NT2/D1 (cell line): ENCODE data around the gene SWI5.

Experiments used
- DNase-seq: peaks from one replicate; pipeline ENCODE4 v3.0.0-alpha.2; 2011; ENCODE audit warnings: low read depth, low spot score
- H3K27me3 ChIP-seq: 2 replicates; pipeline ENCODE4 v1.6.0; 2011; ENCODE audit warnings: mild to moderate bottlenecking; ENCODE audit not compliant: insufficient read length, insufficient read depth
- H3K36me3 ChIP-seq: 2 replicates; pipeline ENCODE4 v1.6.1; 2011; ENCODE audit warnings: mild to moderate bottlenecking, low read length, mixed read lengths; ENCODE audit not compliant: insufficient read depth, insufficient read length
- H3K4me1 ChIP-seq: 2 replicates; pipeline ENCODE4 v1.5.1; 2011; ENCODE audit not compliant: insufficient read depth, insufficient read length
- H3K4me3 ChIP-seq: 2 replicates; pipeline ENCODE4 v1.5.1; 2011; ENCODE audit warnings: low read depth; ENCODE audit not compliant: insufficient read length
- H3K9ac ChIP-seq: 2 replicates; pipeline ENCODE4 v1.6.0; 2011; ENCODE audit warnings: low read depth; ENCODE audit not compliant: insufficient read length
- H3K9me3 ChIP-seq: 2 replicates; pipeline ENCODE4 v1.5.1; 2011; ENCODE audit warnings: mild to moderate bottlenecking, low read length; ENCODE audit not compliant: insufficient read depth
- SUZ12 ChIP-seq: IDR thresholded peaks from 2 replicates; pipeline ENCODE4 v1.6.1; 2011; ENCODE audit not compliant: insufficient read length, insufficient read depth; ENCODE audit errors: extremely low read depth
- YY1 ChIP-seq: IDR thresholded peaks from 2 replicates; pipeline ENCODE4 v1.6.1; 2011; ENCODE audit not compliant: insufficient read length, insufficient read depth
- ZNF274 ChIP-seq: IDR thresholded peaks from 2 replicates; pipeline ENCODE4 v1.6.1; 2011; ENCODE audit warnings: mild to moderate bottlenecking, low read depth, low read length

Gene SWI5

DNA sequence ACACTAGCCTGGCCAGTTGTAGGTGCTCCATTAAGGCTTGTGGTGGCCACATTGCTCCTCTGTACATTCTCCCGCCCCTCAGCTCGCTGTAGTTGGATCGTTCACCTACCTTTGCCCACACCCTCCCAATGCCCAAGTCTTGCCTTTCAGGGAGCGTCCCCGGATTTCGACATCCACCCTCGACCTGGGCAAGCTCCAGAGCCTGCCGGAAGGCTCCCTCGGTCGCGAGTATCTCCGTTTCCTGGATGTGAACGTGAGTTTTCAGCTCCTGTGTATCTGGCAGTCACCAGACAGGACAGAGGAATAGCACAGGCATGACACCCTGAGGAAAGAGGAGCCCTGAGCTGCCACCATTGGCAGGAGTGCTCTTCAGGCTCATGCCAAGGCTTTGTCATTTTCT is 49.6 kb downstream of the SWI5 start:
- Histone ChIP-seq H3K36me3 (peaks cover 65% of the 10 kb centered on the region), H3K9ac (no peak overlapping the region)

DNA sequence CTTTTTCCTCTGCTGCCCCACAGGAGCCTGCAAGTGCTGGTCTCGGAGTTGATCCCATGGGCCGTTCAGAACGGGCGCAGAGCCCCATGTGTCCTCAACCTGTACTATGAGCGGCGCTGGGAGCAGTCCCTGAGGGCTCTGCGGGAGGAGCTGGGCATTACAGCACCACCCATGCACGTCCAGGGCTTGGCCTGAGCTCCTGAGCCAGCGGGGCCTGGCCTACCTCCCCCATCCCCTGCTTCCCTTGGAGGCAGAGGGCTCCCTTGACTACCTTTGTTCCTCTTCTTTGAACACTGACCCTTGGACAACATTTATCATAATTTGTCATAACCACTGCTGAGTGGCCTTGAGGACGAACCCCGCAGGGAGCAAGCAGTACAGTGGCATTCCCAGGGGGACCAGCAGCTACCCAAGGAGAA is 57.4 kb downstream of the SWI5 start:
- H3K4me1 ChIP-seq, result peaks cover 2% of the 10 kb centered on the region
- no peak overlapping the region for H3K4me3 ChIP-seq
- no peaks in the 10 kb centered on the region for H3K9me3 ChIP-seq
- peaks cover 65% of the 10 kb centered on the region for H3K36me3 ChIP-seq
- TF ChIP-seq ZNF274, result no peak
- TF ChIP-seq SUZ12, result no peak
- TF ChIP-seq YY1, result no peak
- DNase-seq, result no peak
- H3K27me3 ChIP-seq, result no peaks in the 10 kb centered on the region
- no peak overlapping the region for H3K9ac ChIP-seq

More for the DNA sequence above, 49.6 kb downstream of the SWI5 start:
- Histone ChIP-seq H3K4me3 (no peak overlapping the region), H3K9me3 (no peaks in the 10 kb centered on the region), H3K4me1 (no peaks in the 10 kb centered on the region), H3K27me3 (no peaks in the 10 kb centered on the region)
- no peak for DNase-seq
- TF ChIP-seq SUZ12, result no peak
- no peak for TF ChIP-seq ZNF274
- no peak for TF ChIP-seq YY1

- Histone ChIP-seq H3K9ac (no peak overlapping the region), H3K9me3 (no peaks in the 10 kb centered on the region), H3K27me3 (no peaks in the 10 kb centered on the region), H3K4me3 (no peak overlapping the region), H3K36me3 (peaks cover 51% of the 10 kb centered on the region), H3K4me1 (peaks cover 4% of the 10 kb centered on the region)
- no peak for TF ChIP-seq ZNF274
- no peak for DNase-seq
Measured at GRCh38 chr9:128335161-128335560, 59.1 kb downstream of the SWI5 start.

- Histone ChIP-seq H3K4me3 (no peak overlapping the region), H3K9me3 (no peaks in the 10 kb centered on the region), H3K4me1 (peaks cover 4% of the 10 kb centered on the region), H3K27me3 (no peaks in the 10 kb centered on the region), H3K9ac (no peak overlapping the region), H3K36me3 (peaks cover 51% of the 10 kb centered on the region)
- DNase-seq, result no peak
- TF ChIP-seq YY1 (no peak), SUZ12 (no peak), ZNF274 (no peak)
Measured at GRCh38 chr9:128335914-128336313, 59.8 kb downstream of the SWI5 start.

GRCh38 chr9:128337936-128338335 is 61.9 kb downstream of the SWI5 start:
- H3K27me3 ChIP-seq, result no peaks in the 10 kb centered on the region
- no peak overlapping the region for H3K4me3 ChIP-seq
- no peak overlapping the region for H3K9ac ChIP-seq

More at GRCh38 chr9:128337936-128338335, 61.9 kb downstream of the SWI5 start:
- TF ChIP-seq YY1, result no peak
- TF ChIP-seq ZNF274, result no peak
- no peak for TF ChIP-seq SUZ12
- Histone ChIP-seq H3K9me3 (no peaks in the 10 kb centered on the region), H3K36me3 (peaks cover 40% of the 10 kb centered on the region), H3K4me1 (peaks cover 4% of the 10 kb centered on the region)
- no peak for DNase-seq
